COLO829 (cell line): ENCODE results near the gene ACOT2.

ENCODE experiments used
- DNase-seq: peaks from one replicate; pipeline ENCODE4 v3.0.0; 2012; ENCODE audit warnings: low spot score

The ACOT2 gene

DNA sequence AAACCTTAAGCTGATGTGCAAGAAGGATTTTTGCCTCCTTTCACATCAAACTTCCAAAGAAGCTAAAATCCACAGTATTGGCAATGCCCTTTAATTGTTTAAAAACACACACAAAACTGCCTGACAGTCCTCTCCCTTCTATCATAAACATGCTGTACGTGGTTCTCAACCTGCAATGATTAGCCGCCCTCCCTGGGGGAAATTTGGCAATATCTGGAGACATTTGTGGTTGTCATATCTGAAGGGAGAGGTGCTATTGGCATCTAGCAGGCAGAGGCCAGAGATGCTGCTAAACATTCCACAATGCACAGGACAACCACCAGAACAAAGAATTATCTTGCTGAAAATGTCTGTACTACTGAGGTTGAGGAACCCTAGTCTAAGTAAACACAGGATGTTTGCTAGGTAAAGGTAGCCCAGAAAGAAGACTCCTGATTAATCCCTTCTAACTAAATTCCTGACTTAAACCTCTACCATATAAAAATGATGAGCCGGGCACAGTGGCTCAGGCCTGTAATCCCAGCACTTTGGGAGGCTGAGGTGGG, 44.5 kb downstream of the ACOT2 start:
- DNase-seq: no peak

GRCh38 chr14:73616831-73617230, 47.8 kb downstream of the ACOT2 start:
- DNase-seq: no peak

- DNase-seq: no peak
Measured at GRCh38 chr14:73619524-73619923, 50.5 kb downstream of the ACOT2 start.

DNA sequence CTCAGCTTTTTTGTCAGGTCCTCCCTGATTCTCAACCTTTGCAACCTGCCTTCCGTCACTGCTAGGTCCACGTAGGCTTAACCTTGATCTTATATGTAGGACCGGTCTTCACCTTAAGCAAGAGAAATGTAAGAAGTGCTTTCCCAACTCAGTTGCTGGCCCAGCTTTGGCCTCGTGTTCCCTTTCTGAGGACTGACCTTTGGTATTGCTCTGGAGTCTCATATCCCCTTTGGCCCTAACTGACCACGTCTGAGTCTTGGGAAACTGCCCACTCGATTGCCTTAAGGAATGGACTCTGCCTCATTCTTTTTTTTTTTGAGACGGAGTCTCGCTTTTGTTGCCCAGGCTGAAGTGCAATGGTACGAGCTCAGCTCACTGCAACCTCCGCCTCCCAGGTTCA, 51.3 kb downstream of the ACOT2 start:
- no peak for DNase-seq

GRCh38 chr14:73623504-73624054, 54.6 kb downstream of the ACOT2 start:
- DNase-seq: no peak
